ENCODE data around the gene THOC1. TPM values are rescaled to one million over a fixed set of nuclear protein-coding genes. Genes with fewer than 3 reads are reported as not detected.

Gene THOC1
- total and polyA plus RNA-seq, 2 of the 8 experiments (the other 6 are each of a cell fraction or from before 2014, with no cell fraction given): 19.1 to 66.4 TPM

- TF ChIP-seq CHD7 (IDR thresholded peaks at IDR 0.05; ENCODE audit: insufficient replicate concordance, low read length) (no peak), CEBPB (IDR thresholded peaks at IDR 0.05; ENCODE audit: low read depth, low read length) (no peak), POU5F1 (IDR thresholded peaks at IDR 0.05; ENCODE audit: low read depth, low read length) (no peak), TAF1 (IDR thresholded peaks at IDR 0.05; ENCODE audit: low read depth, low read length) (no peak), KDM4A (IDR thresholded peaks at IDR 0.05; ENCODE audit: low read depth, low read length, severe bottlenecking) (no peak), CREB1 (IDR thresholded peaks at IDR 0.05) (no peak), NANOG (IDR thresholded peaks at IDR 0.05; ENCODE audit: insufficient read depth, low read depth, low read length, poor library complexity, severe bottlenecking) (no peak), MAFK (IDR thresholded peaks at IDR 0.05; ENCODE audit: low read depth, low read length) (no peak), CBX8 (IDR thresholded peaks at IDR 0.05; ENCODE audit: borderline replicate concordance, low read depth, low read length) (no peak)
- TF ChIP-seq, protein P1, sequence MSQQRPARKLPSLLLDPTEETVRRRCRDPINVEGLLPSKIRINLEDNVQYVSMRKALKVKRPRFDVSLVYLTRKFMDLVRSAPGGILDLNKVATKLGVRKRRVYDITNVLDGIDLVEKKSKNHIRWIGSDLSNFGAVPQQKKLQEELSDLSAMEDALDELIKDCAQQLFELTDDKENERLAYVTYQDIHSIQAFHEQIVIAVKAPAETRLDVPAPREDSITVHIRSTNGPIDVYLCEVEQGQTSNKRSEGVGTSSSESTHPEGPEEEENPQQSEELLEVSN (IDR thresholded peaks at IDR 0.05): no peak
Measured at GRCh38 chr18:255171-255570, 12.7 kb downstream of the THOC1 start (continued).

All from H1 (cell line).